DND-41 (cell line): ENCODE data around the gene ARMC9.

ENCODE experiments used
- CTCF ChIP-seq: IDR thresholded peaks from 2 replicates; pipeline ENCODE4 v1.5.1; 2012; ENCODE audit warnings: borderline replicate concordance, low read length, moderate library complexity, mild to moderate bottlenecking; ENCODE audit not compliant: poor library complexity, severe bottlenecking; ENCODE audit errors: extremely low read depth
- EZH2 ChIP-seq: IDR thresholded peaks from 3 replicates; pipeline ENCODE4 v1.6.1; 2012; ENCODE audit warnings: borderline replicate concordance, low read depth, mild to moderate bottlenecking, moderate library complexity, low read length, inconsistent platforms; ENCODE audit not compliant: severe bottlenecking

GRCh38 chr2:231410293-231411004, 212.0 kb downstream of the ARMC9 start:
- TF ChIP-seq EZH2 (no peak), CTCF (peak; percentile 51)
